Neuronal stem cell (in vitro differentiated cells): ENCODE data around the gene NRXN3.

Experiments used
- DNase-seq: peaks from one replicate; pipeline ENCODE4 v3.0.0-alpha.2; 2013; ENCODE audit warnings: low spot score
- H2AFZ ChIP-seq: one replicate; pipeline ENCODE4 v1.6.1; 2013; ENCODE audit warnings: mild to moderate bottlenecking, low read length, inconsistent platforms
- H2AK5ac ChIP-seq: 2 replicates; pipeline ENCODE4 v1.6.1; 2013; ENCODE audit warnings: low read depth, mild to moderate bottlenecking, inconsistent platforms, low read length, moderate library complexity, mixed read lengths
- H2BK120ac ChIP-seq: 2 replicates; pipeline ENCODE4 v1.6.1; 2013; ENCODE audit warnings: low read depth, mild to moderate bottlenecking, inconsistent platforms, low read length, moderate library complexity, mixed read lengths
- H2BK12ac ChIP-seq: one replicate; pipeline ENCODE4 v1.6.1; 2013; ENCODE audit warnings: low read length, inconsistent platforms
- H2BK15ac ChIP-seq: 2 replicates; pipeline ENCODE4 v1.6.1; 2013; ENCODE audit warnings: mild to moderate bottlenecking, low read length, inconsistent platforms, mixed read lengths
- H2BK5ac ChIP-seq: one replicate; pipeline ENCODE4 v1.6.1; 2013; ENCODE audit warnings: inconsistent platforms, mild to moderate bottlenecking, low read length, moderate library complexity
- H3K14ac ChIP-seq: one replicate; pipeline ENCODE4 v1.6.1; 2013; ENCODE audit warnings: low read length, inconsistent platforms
- H3K18ac ChIP-seq: 2 replicates; pipeline ENCODE4 v1.6.1; 2013; ENCODE audit warnings: low read length, inconsistent platforms
- H3K23ac ChIP-seq: 2 replicates; pipeline ENCODE4 v1.6.1; 2013; ENCODE audit warnings: low read depth, mild to moderate bottlenecking, mixed read lengths, low read length, inconsistent platforms; ENCODE audit not compliant: poor library complexity
- H3K27ac ChIP-seq: replicated peaks from 3 replicates; pipeline ENCODE4 v1.5.1; 2013; ENCODE audit warnings: low read length, inconsistent platforms
- H3K27me3 ChIP-seq, 3 experiments: 2 replicates each; pipeline ENCODE4 v1.6.1; 2013; ENCODE audit warnings: low read length in 3 of 3, mild to moderate bottlenecking in 2 of 3, inconsistent platforms in 1 of 3, low read depth in 1 of 3, mixed read lengths in 1 of 3, moderate library complexity in 1 of 3; ENCODE audit not compliant: control insufficient read depth in 3 of 3, insufficient read depth in 3 of 3
- H3K36me3 ChIP-seq, 2 donors: replicated peaks in 1 of 2; 2 replicates each; pipeline ENCODE4 v1.6.1; 2013; ENCODE audit warnings: low read length in 2 of 2; ENCODE audit not compliant: control insufficient read depth in 2 of 2, insufficient read depth in 2 of 2
- H3K4ac ChIP-seq: 2 replicates; pipeline ENCODE4 v1.6.1; 2013; ENCODE audit warnings: inconsistent platforms, mild to moderate bottlenecking, low read length, moderate library complexity
- H3K4me1 ChIP-seq, 2 donors: 1 replicate in 1 of 2; 2 replicates in 1 of 2; pipeline ENCODE4 v1.6.1; 2013; ENCODE audit warnings: low read length in 2 of 2, low read depth in 1 of 2; ENCODE audit not compliant: control insufficient read depth in 2 of 2, insufficient read depth in 1 of 2
- H3K4me2 ChIP-seq: one replicate; pipeline ENCODE4 v1.6.1; 2013; ENCODE audit warnings: mild to moderate bottlenecking, low read length, inconsistent platforms; ENCODE audit not compliant: insufficient read depth, poor library complexity, severe bottlenecking
- H3K4me3 ChIP-seq, 2 donors: 2 replicates each; pipeline ENCODE4 v1.5.1; 2013; ENCODE audit warnings: low read length in 2 of 2, mild to moderate bottlenecking in 2 of 2, inconsistent platforms in 1 of 2, moderate library complexity in 1 of 2
- H3K79me1 ChIP-seq: one replicate; pipeline ENCODE4 v1.6.1; 2013; ENCODE audit warnings: low read depth, mild to moderate bottlenecking, inconsistent platforms, low read length, moderate library complexity
- H3K9ac ChIP-seq: one replicate; pipeline ENCODE4 v1.6.1; 2013; ENCODE audit warnings: mild to moderate bottlenecking, low read depth, low read length, inconsistent platforms; ENCODE audit not compliant: poor library complexity
- H3K9me3 ChIP-seq, 2 donors: replicated peaks in 1 of 2; 2 replicates each; pipeline versions ENCODE3 to v1.6.1; 2013; ENCODE audit warnings: low read length in 2 of 2, mild to moderate bottlenecking in 2 of 2, inconsistent platforms in 1 of 2, low read depth in 1 of 2, mixed read lengths in 1 of 2, moderate library complexity in 1 of 2; ENCODE audit not compliant: control insufficient read depth in 2 of 2, insufficient read depth in 1 of 2
- H4K8ac ChIP-seq: one replicate; pipeline ENCODE4 v1.6.1; 2013; ENCODE audit warnings: low read depth, mild to moderate bottlenecking, inconsistent platforms, low read length, moderate library complexity
- H4K91ac ChIP-seq: one replicate; pipeline ENCODE4 v1.6.1; 2013; ENCODE audit warnings: low read length, low read depth, mild to moderate bottlenecking, inconsistent platforms; ENCODE audit not compliant: poor library complexity
- WGBS, 2 donors: extraction: QIAGEN DNeasy Blood & Tissue Kit; methylation state at CpG; one replicate each; pipeline ENCODE4 v1.1.7; 2013; ENCODE audit warnings: missing lambda C conversion rate in 2 of 2, mixed read lengths in 1 of 2; ENCODE audit not compliant: insufficient read length in 2 of 2, insufficient replicate concordance in 1 of 2; ENCODE audit errors: extremely low coverage in 2 of 2; 5-methylcytosine and 5-hydroxymethylcytosine counted together

Gene NRXN3

DNA sequence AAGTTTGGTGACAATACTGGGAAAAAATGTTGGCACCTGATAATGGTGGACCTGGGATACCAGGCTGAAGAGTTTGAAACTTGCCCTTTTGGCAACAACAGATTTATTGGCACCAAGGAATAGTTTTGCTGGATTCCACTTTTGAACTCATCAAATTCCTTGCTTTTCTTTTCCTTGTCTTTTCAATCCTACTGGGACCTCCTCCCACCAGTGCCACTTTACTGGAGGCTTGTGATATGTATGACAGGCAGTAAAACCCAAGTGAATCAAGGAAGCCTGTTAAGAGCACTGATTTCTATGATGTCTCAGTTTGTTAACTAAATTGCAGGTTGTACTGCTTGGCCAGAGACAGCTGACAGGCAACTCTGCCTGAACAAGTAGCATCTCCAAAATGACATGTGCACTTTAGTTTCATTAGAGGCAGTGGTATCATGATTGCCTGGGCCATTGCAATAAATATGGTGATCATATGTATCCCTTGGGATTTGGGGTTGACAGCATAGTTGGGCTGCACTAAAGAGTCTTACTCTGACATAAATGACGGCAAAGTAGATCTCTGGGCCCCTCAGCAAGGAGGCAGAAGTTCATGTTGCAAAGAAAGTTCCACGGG, 1475.7 kb downstream of the NRXN3 start:
- H3K4me2 ChIP-seq: no peak overlapping the region
- no peaks in the 10 kb centered on the region for H3K4me1 ChIP-seq
- H3K4me3 ChIP-seq: no peak overlapping the region
- H2AK5ac ChIP-seq: no peak overlapping the region
- H3K23ac ChIP-seq: no peak overlapping the region
- H3K27me3 ChIP-seq: no peaks in the 10 kb centered on the region
- H3K4ac ChIP-seq: no peak overlapping the region
- H3K14ac ChIP-seq: no peak overlapping the region
- no peak for DNase-seq
- H2BK12ac ChIP-seq: no peak overlapping the region
- H3K18ac ChIP-seq: no peak overlapping the region
- H3K9me3 ChIP-seq: no peaks in the 10 kb centered on the region
- no peak overlapping the region for H3K9ac ChIP-seq
- H2BK120ac ChIP-seq: no peak overlapping the region
- H3K79me1 ChIP-seq: no peaks in the 10 kb centered on the region
- no peaks in the 10 kb centered on the region for H3K36me3 ChIP-seq
- no peak overlapping the region for H2BK5ac ChIP-seq
- H4K8ac ChIP-seq: no peak overlapping the region
- H3K27ac ChIP-seq: no peak overlapping the region
- H4K91ac ChIP-seq: no peak overlapping the region
- no peak overlapping the region for H2BK15ac ChIP-seq
- H2AFZ ChIP-seq: no peak overlapping the region
- WGBS, 2 donors: no CpG with 5 or more reads among the region's 2 CpGs

- Histone ChIP-seq H2BK120ac (no peak overlapping the region), H3K36me3 (no peaks in the 10 kb centered on the region), H3K23ac (no peak overlapping the region), H3K14ac (no peak overlapping the region), H4K8ac (no peak overlapping the region), H2BK12ac (no peak overlapping the region), H3K4me2 (no peak overlapping the region), H3K4ac (no peak overlapping the region), H3K4me1 (no peaks in the 10 kb centered on the region), H2BK15ac (no peak overlapping the region), H3K18ac (no peak overlapping the region), H2AK5ac (no peak overlapping the region), H3K27ac (no peak overlapping the region), H3K27me3 (no peaks in the 10 kb centered on the region), H3K9me3 (no peaks in the 10 kb centered on the region), H3K79me1 (no peaks in the 10 kb centered on the region), H3K9ac (no peak overlapping the region), H4K91ac (no peak overlapping the region), H2AFZ (no peak overlapping the region), H3K4me3 (peak overlapping the region in 1 of 2 donors; percentile 30), H2BK5ac (no peak overlapping the region)
- DNase-seq: no peak
- WGBS, 2 donors: no CpG with 5 or more reads among the region's 4 CpGs
These were observed 1479.7 kb downstream of the NRXN3 start for GRCh38 chr14:79649856-79650255.

DNA sequence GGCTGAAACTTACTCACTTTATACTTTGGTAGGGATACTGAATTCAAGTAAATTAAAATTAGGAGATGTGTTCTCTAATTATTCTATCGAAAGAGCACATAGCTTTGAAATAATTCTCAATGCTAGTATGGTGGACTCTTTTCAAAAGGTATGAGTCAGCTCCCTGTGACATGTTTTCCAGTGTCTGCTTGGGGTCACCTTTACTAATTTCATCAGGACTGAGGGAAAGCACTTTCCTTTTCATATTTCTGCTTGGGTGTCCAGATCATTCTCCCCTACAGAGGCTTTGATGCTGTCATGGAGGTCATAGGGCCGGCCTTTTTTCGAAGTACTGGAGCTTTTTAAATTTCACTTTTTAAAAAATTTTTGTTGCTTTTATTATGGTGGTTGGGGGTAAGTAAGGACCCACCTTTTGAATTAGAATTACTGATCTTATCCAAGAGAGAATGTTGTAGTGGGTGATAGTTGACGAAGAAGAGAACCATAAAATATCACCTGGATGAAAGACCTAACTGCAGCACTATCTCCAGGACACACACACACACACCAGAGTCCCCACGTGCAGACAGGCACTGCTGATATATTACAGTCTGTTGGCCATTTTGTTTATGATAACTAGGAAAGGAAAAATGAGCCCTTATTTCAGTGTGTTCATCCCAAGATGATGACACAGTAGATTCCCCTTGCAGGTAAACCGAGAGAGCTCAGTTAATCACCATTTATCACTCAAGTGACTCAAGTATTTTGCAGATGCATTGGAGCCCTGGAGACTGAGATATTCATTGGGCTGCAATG, 1482.5 kb downstream of the NRXN3 start:
- Histone ChIP-seq H2AK5ac (no peak overlapping the region), H3K18ac (no peak overlapping the region), H3K14ac (no peak overlapping the region), H2BK5ac (no peak overlapping the region), H2AFZ (no peak overlapping the region), H3K79me1 (no peaks in the 10 kb centered on the region), H3K4me1 (no peaks in the 10 kb centered on the region), H3K9me3 (no peaks in the 10 kb centered on the region), H3K36me3 (no peaks in the 10 kb centered on the region), H3K27ac (no peak overlapping the region), H2BK120ac (no peak overlapping the region), H3K23ac (no peak overlapping the region), H3K4ac (no peak overlapping the region), H3K27me3 (no peaks in the 10 kb centered on the region), H3K4me3 (no peak overlapping the region), H4K8ac (no peak overlapping the region), H4K91ac (no peak overlapping the region), H2BK15ac (no peak overlapping the region), H3K4me2 (no peak overlapping the region), H2BK12ac (no peak overlapping the region), H3K9ac (no peak overlapping the region)
- no CpG with 5 or more reads among the region's 6 CpGs for WGBS, 2 donors
- no peak for DNase-seq

DNA sequence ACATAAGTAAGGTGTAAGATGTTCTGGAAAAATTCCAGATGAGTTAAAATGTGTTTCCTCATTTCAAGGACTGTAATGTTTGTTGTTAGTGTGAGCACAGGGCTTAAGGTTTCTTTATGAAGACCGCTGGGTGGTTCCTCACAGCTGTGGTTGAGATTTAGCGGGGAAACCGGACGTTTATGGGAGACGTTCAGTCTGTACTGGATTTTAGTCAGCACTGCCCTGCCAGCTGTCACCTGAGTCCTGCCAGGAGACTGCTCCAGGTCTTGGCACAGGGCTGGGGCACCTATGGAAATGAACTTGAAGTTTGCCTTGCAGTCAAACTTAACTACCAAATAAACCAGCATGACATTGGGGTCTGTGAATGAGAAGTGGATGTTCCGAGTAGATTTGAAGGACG, 1485.9 kb downstream of the NRXN3 start:
- WGBS, 2 donors: no CpG with 5 or more reads among the region's 7 CpGs
- H2BK15ac ChIP-seq: no peak overlapping the region
- H4K91ac ChIP-seq: no peak overlapping the region
- DNase-seq: no peak
- no peak overlapping the region for H2AFZ ChIP-seq
- no peak overlapping the region for H3K4me3 ChIP-seq
- no peak overlapping the region for H2BK12ac ChIP-seq
- H2AK5ac ChIP-seq: no peak overlapping the region
- no peaks in the 10 kb centered on the region for H3K79me1 ChIP-seq
- no peak overlapping the region for H2BK120ac ChIP-seq
- H3K4me1 ChIP-seq: no peaks in the 10 kb centered on the region
- no peak overlapping the region for H3K9ac ChIP-seq
- no peaks in the 10 kb centered on the region for H3K36me3 ChIP-seq
- no peak overlapping the region for H4K8ac ChIP-seq
- no peaks in the 10 kb centered on the region for H3K27me3 ChIP-seq
- no peak overlapping the region for H3K14ac ChIP-seq
- H3K9me3 ChIP-seq: no peaks in the 10 kb centered on the region
- no peak overlapping the region for H3K4ac ChIP-seq
- no peak overlapping the region for H3K23ac ChIP-seq
- H3K4me2 ChIP-seq: no peak overlapping the region
- no peak overlapping the region for H3K18ac ChIP-seq
- H3K27ac ChIP-seq: no peak overlapping the region
- H2BK5ac ChIP-seq: no peak overlapping the region
